GM04504 (cell line): ENCODE measurements around the gene RBFOX1.

Experiments
- DNase-seq: peaks from one replicate; pipeline ENCODE4 v3.0.0-alpha.2; 2012; ENCODE audit warnings: low read depth

The RBFOX1 gene

GRCh38 chr16:7373776-7374175 is 41.1 kb downstream of the RBFOX1 start:
- no peak for DNase-seq

GRCh38 chr16:7374614-7375174 is 42.0 kb downstream of the RBFOX1 start:
- DNase-seq: no peak

GRCh38 chr16:7376227-7376626 is 43.6 kb downstream of the RBFOX1 start:
- DNase-seq: no peak

GRCh38 chr16:7377231-7377630 is 44.6 kb downstream of the RBFOX1 start:
- DNase-seq: no peak

DNA sequence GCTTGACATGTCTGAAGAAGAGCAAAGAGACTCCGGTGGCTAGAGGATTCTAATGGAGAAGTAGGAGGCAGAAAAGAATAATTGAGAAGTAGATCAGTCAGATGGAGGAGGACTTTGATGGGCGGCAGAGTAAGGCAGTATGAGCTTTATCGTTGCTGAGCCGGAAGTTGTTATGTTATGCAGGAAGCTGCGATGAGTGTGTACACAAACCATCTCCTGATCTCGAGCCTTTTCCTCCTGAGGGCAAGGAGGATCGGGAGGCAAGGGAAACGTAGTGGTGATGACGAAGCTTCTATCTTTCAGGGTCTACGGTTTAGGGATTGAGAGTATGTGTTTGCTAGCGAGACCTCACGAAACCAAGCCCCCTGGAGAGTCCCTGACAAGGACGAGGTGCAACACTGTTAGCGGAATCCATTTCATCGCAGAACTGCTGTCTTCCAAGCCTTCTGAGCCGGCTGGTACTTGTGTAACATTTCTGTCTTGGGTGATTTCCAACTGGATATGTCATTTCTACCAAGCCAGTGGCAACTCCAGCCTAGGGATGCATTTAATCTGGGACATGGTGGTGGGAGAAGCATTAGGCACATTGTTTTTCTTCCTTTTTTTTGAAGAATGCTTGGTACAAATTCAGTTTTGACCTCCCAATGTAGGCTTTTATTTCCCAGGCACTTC is 45.5 kb downstream of the RBFOX1 start:
- no peak for DNase-seq

- DNase-seq: no peak
These were observed 47.8 kb downstream of the RBFOX1 start for GRCh38 chr16:7380441-7380840.

- no peak for DNase-seq
These were observed 48.3 kb downstream of the RBFOX1 start for GRCh38 chr16:7380911-7381310.

- no peak for DNase-seq
These were observed 49.0 kb downstream of the RBFOX1 start for GRCh38 chr16:7381671-7382070.

DNA sequence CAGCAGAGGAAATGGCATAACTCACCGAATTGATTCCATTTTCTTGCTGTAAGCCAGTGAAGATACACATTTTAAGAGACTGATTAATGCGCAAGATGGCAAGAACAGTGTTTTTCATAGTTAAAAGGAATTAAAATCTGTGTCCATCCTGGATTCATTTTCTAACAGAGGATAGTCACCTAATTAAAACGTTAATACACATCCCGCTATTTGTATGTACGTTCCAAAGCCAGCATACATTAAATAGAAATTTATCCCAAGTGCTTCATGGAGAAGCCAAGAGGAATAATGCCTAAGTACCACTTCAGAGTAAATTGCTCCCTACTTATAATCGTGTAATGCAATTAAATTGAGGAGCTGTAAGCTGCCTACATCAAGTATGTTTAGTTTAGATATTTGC is 49.9 kb downstream of the RBFOX1 start:
- no peak for DNase-seq

DNA sequence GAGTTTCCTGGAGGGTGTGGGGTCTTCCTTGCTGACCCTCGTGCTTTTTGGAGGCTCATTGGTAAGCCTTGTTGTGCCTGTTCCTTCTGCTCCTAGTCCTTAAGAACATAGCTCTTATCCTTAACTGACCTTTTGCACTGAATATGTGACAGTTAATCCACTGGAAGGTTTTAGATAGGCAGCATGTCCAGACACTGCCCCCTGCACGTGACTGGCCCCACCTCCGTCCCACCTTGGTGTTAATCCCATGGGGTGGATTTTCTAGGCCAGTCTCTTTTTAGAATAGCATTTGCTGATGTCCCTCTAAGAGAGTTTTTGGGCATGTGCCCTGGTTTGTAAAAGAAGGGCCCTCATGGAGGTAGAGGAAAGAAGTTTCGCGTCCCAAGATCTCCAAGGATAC is 58.3 kb downstream of the RBFOX1 start:
- no peak for DNase-seq

DNA sequence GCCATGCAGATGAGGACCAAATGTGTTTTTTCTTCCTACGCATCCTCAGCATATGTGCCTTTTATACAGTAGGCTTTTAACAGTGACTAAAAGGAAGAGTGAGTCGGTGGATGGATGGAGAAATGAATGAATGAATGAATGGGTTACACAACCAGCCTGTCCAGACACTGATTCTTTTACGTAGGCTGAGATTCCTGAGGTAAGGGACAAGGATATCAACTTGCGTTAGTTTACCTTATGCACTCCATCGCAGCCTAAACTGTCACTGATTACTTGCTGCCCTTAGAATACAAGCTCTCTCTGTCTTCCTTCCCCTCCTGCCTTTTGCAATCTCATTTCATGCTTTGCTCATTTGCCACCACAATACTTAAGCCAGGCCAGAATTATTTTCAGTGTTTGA is 59.0 kb downstream of the RBFOX1 start:
- no peak for DNase-seq

- DNase-seq: no peak
These were observed 59.6 kb downstream of the RBFOX1 start for GRCh38 chr16:7392206-7392605.

DNA sequence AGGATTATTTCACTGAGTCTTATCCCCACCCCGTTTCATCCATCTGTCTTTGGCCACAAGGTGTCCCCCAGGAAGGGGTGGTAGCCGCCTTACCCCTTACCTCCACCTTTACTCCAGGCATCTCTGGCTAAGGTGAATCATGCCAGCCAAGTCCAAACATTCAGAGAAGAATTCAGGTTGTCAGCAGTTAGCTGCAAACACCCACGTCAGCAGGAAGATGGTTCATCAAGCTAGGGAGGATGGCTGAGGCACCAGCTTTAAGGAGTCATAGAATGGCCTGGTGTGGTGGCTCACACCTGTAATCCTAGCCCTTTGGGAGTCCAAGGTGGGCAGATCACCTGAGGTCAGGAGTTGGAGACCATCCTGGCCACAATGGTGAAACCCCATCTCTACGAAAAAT is 61.0 kb downstream of the RBFOX1 start:
- DNase-seq: no peak

- DNase-seq: no peak
These were observed 62.2 kb downstream of the RBFOX1 start for GRCh38 chr16:7394720-7395336.

DNA sequence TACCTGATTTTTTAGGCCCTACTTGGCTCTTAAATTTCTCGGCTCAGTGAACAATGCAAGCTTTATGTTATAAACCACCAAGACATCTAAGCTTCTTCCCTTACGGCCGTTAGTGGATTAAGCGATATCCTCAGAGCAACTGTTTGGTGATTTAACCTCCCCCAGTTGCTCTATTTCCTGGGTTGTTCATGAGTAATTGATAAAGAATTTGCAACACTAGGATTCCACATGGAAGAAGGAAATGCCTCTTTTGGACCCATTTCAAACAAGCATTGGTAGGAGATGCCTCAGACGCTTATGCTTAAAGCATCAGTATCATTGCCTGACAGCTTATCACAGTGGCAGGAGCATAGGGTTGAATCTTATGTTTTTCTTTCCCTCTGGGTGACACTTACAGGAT is 65.3 kb downstream of the RBFOX1 start:
- DNase-seq: no peak

GRCh38 chr16:7398536-7398935 is 65.9 kb downstream of the RBFOX1 start:
- no peak for DNase-seq

DNA sequence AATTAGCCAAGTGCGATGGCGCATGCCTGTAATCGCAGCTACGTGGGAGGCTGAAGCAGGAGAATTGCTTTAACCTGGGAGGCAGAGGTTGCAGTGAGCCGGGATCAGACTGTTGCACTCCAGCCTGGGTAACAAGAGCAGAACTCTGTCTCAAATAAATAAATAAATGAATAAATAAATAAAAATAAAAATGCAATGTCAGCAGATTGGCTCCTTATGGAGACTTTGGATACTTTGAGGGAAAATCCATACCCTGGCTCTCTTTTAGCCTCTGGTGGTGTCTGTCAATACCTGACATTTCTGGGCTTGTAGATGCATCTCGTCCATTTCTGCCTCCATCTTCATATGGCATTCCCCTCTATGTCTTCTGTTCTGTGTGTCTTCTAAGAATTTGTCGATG is 66.7 kb downstream of the RBFOX1 start:
- no peak for DNase-seq

DNA sequence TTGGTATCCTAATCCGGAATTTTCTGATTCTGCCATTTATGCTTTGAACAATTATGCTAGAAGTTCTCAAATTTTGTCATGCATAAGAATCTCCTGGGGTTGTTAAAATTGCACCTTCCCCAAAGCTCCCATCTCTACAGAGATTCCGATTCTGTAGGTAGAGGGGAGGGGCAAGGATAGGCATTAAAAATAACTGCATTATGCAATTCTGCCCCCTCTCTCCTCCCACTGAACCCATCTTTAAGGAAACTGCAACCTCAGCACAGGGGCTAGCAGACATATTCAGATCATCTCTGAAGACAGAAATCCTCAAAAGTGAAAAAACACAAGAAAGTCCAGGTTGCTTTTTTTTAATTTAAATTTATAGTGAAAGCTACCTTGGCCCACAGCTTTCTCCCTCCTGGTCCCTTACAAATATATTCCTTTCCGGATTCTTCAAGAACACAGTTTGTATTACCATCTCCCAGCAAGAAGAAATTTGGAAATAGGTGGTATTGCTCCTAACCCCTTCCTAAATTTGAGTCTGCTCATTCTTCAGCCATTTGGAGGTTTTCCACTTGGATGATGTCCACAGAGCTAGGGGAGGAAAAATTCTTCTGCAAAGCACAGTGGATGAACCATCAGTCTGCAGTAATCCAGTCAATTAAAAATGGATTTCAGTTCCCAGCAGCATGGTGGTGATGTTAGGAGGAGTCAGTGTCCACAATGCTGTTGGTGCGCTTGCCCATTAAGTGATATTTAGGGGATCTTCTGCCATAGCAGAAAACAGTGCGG is 67.7 kb downstream of the RBFOX1 start:
- DNase-seq: no peak

GRCh38 chr16:7404217-7404616 is 71.6 kb downstream of the RBFOX1 start:
- no peak for DNase-seq

GRCh38 chr16:7405166-7405565 is 72.5 kb downstream of the RBFOX1 start:
- no peak for DNase-seq

DNA sequence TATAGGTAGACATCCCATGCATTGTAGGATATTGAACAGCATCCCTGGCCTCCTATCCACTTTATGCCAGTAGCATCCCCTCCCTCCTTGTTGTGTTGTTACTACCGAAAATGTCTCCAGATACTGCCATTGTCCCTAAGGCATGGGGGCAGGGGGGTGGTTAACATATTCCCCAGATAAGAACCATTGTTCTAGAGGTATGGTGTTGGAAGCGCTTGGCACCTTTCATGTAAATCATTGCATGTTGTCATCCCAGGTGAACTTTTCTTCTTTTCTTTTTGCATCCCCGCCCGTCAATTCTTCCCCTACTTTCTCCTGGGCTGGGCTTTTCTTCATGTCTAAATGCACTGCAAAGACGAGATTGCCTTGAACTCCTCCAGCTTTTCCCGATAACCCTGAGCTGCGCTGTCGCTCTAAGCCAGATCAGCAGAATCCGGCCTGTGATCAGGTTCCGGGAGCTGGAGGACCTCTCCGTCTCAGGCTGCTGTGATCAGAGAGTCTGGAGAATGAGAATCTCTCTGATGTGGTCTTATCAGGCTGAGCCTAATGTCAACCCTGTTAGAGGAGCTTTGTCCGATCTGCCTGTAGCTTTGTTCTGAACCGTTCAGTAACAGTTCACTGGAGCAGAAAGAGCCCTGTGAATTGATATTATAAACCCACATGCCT is 76.2 kb downstream of the RBFOX1 start:
- no peak for DNase-seq

GRCh38 chr16:7419441-7419840 is 86.8 kb downstream of the RBFOX1 start:
- no peak for DNase-seq

GRCh38 chr16:7420079-7420478 is 87.4 kb downstream of the RBFOX1 start:
- no peak for DNase-seq
